ENCODE measurements around the gene FNDC10.

Gene FNDC10

DNA sequence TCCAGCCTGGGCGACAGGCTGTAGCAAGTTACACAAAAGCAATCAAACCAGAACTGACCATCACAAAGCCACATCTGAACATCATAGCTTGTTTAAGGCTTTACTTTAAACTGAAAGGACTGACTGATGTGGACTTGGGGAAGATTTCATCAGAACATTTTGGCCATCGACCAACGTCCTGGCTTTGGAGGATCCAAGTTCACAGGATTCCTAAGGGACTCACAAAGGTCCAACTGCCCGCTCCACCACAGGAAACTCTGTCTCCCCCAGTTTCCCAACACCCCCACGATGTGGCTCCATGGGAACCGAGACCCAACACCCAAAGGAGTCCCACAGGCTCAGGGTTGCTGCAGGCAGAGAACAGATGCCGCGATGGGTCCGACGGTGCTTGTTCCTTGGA lies 34.6 kb downstream of the FNDC10 start:
- no peak for DNase-seq (ENCODE audit: low spot score)
- TF ChIP-seq, protein P1, sequence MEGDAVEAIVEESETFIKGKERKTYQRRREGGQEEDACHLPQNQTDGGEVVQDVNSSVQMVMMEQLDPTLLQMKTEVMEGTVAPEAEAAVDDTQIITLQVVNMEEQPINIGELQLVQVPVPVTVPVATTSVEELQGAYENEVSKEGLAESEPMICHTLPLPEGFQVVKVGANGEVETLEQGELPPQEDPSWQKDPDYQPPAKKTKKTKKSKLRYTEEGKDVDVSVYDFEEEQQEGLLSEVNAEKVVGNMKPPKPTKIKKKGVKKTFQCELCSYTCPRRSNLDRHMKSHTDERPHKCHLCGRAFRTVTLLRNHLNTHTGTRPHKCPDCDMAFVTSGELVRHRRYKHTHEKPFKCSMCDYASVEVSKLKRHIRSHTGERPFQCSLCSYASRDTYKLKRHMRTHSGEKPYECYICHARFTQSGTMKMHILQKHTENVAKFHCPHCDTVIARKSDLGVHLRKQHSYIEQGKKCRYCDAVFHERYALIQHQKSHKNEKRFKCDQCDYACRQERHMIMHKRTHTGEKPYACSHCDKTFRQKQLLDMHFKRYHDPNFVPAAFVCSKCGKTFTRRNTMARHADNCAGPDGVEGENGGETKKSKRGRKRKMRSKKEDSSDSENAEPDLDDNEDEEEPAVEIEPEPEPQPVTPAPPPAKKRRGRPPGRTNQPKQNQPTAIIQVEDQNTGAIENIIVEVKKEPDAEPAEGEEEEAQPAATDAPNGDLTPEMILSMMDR (IDR thresholded peaks at IDR 0.05; ENCODE audit: extremely low read depth, missing control alignments), result no peak

DNA sequence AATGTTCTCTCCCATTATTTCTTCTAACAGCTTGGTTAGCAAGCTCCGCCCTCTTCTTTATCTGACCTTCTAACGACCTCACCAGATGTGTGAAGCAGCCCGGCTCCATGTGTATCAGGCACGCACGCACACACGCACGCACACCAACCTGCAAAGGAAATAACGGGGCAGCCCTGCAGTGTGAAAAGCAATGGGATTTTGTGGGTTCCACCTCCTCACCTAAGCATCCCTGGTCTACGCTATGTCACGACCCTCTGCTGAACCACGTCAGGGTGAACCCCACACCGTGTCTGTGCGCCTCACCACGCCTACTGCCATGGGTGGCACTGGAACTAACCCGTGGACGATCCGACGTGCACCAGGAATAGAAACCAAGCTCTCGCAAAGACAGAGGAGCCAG lies 35.7 kb downstream of the FNDC10 start:
- DNase-seq (ENCODE audit: low spot score), result no peak
- TF ChIP-seq, protein P1 (IDR thresholded peaks at IDR 0.05; ENCODE audit: extremely low read depth, missing control alignments), result no peak

DNA sequence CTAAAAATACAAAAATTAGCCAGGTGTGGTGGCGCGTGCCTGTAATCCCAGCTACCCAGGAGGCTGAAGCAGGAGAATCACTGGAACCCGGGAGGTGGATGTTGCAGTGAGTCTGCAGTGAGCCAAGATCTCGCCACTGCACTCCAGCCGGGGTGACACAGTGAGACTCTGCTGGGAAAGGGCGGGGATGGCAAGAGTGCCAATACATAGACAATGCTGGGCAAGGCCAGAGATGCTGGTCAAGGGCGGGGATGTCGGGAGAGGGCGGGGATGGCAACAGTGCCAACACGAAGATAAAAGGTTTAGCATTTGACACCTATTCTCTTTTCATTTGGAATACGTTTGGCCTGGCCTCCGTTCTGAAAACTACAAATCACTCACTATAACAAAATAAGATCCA lies 36.2 kb downstream of the FNDC10 start:
- TF ChIP-seq, protein P1 (IDR thresholded peaks at IDR 0.05; ENCODE audit: extremely low read depth, missing control alignments), result no peak
- DNase-seq (ENCODE audit: low spot score), result no peak

DNA sequence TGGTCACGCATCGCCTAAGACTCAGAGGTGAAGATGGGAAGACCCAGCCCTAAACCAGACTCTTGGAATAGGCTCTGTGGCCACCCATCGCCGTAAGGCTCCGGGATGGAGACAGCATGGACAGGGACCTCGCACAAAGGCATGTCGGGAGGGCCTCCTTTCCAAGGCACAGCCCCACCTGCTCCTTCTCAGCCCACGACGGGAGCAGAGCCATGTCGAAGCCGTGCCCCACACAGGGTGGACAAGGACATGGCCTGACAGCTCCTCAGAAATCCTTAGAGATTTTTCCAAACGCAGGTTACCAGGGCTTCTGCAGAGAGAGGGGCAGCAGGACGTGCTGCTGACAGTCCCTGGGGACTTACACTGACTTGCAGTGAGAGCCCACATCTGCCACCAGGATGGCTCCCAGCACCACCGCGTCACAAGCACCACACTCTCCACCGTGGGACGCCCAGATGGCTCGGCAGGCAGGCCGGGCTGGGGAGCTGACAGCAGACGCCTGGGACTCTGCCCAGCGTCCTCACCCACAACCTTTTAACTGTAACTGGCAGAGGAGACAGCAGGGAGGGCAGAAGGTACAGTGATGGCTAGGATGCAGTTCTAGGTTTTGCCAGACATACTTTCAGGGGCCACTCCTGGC lies 37.3 kb downstream of the FNDC10 start:
- TF ChIP-seq, protein P1 (IDR thresholded peaks at IDR 0.05; ENCODE audit: extremely low read depth, missing control alignments), result no peak
- no peak for DNase-seq (ENCODE audit: low spot score)

DNA sequence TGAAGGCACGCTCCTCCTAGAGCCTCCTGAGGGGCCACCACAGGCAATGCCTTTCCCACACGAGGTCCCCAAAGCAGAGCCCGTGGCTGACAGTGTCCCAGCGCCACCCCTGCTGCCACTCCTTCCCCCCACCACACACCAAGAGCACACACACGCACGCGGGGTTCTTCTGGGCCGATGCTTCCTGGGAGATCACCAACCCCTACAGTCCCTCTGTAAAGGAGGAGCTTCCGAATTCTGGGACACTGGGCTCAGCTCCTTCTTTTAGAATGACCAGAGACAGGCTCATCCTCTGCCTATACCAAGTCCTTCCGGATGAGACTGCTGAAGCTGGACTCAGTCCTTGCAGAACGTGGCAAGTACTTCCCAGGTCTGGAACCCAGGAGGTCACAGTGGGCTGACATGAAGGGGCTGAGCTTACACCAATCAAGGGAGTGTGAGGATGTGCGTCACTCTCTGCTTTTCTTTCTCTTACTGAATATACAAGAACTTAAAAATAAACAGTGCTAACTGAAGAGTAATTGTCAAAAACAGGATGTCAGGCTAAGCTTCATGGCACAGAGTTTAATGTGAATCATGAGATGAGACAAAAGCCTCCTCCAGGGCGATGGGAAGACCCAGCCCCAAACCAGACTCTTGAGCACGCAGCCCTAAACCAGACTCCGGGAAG lies 38.0 kb downstream of the FNDC10 start:
- no peak for DNase-seq (ENCODE audit: low spot score)
- TF ChIP-seq, protein P1 (IDR thresholded peaks at IDR 0.05; ENCODE audit: extremely low read depth, missing control alignments), result no peak

DNA sequence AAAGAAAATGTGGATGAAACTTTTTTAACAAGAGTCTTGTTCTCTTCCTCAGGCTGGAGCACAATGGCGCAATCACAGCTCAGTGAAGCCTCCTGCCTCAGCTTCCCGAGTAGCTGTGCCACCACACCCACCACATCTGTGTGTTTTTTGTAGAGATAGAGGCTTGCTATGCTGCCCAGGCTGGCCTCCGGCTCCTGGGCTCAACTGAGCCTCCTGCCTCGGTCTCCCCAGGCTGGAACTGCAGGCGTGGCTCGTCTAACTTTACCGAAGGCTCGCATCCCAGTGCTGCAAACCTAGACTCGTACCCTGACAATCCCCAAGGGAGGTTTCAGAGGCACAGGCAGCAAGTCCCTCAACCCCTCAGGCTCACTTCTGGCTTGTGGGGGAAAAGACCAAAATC lies 39.8 kb downstream of the FNDC10 start:
- TF ChIP-seq, protein P1 (IDR thresholded peaks at IDR 0.05; ENCODE audit: extremely low read depth, missing control alignments), result no peak
- DNase-seq (ENCODE audit: low spot score), result no peak

DNA sequence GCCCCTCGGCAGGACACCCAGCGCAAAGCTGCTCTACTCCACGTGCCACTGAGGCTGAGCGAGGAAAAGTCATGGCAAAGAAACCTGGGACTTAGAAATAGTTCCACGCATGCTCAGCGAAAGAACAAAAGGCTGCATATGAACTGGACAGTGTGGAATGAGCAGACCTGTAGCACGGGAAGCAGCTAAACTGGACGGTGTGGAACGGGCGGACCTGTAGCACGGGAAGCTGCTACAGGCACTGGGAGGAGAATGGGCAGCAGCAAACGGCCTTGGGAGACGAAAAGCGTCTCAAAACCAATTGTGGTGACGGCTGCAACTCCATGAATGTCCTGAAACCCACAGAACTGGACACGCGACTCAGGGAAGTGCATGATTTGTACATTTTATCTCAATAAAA lies 40.9 kb downstream of the FNDC10 start:
- DNase-seq (ENCODE audit: low spot score), result no peak
- TF ChIP-seq, protein P1 (IDR thresholded peaks at IDR 0.05; ENCODE audit: extremely low read depth, missing control alignments), result no peak

Measured in GM20000 (cell line).